ENCODE results near the gene ANKH. TPM values are rescaled to one million over a fixed set of nuclear protein-coding genes. Genes with fewer than 3 reads are reported as not detected.

The ANKH gene
- polyA plus RNA-seq, 1 donor from 2014 or later = 9.9 TPM

DNA sequence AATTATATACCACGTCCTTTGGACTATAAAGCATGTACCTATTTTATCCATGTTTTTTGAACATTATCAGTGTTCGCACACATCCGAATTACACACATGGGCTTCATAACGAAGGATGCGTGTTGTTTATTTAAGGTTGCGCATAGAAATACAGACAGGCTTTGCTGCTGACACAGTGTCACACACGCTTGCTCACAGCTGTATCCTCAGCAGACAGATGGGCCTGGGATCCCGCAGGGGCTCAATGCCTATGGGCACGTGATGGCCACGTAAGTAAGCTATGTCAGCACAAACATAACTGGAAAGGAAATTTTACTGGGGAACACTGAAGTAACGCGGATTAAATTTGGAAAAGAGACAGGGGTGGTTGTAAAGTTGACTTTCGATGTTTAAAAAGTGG, 130.4 kb downstream of the ANKH start:
- Histone ChIP-seq H3K36me3 (ENCODE audit: insufficient read depth, low read length) (peaks cover 14% of the 10 kb centered on the region), H3K27ac (ENCODE audit: low read length) (no peak overlapping the region), H3F3A (ENCODE audit: insufficient read depth, low read length, poor library complexity, severe bottlenecking) (no peaks in the 10 kb centered on the region), H3K9ac (ENCODE audit: low read length) (no peak overlapping the region), H3K4me2 (ENCODE audit: low read length) (no peak overlapping the region), H3K4me3 (ENCODE audit: low read length) (no peak overlapping the region), H3K9me3 (ENCODE audit: low read length) (no peaks in the 10 kb centered on the region), H3K27me3 (ENCODE audit: insufficient read depth, low read depth, low read length) (no peaks in the 10 kb centered on the region), H3K9me2 (ENCODE audit: insufficient read depth, low read length) (no peaks in the 10 kb centered on the region), H4K20me1 (ENCODE audit: insufficient read depth) (no peaks in the 10 kb centered on the region), H3K79me2 (replicated peaks; ENCODE audit: insufficient read depth, low read length) (no peaks in the 10 kb centered on the region), H2AFZ (ENCODE audit: low read depth, low read length) (no peak overlapping the region)
- no peak for TF ChIP-seq TAF1 (IDR thresholded peaks at IDR 0.05; ENCODE audit: low read depth)
- TF ChIP-seq, protein P1, sequence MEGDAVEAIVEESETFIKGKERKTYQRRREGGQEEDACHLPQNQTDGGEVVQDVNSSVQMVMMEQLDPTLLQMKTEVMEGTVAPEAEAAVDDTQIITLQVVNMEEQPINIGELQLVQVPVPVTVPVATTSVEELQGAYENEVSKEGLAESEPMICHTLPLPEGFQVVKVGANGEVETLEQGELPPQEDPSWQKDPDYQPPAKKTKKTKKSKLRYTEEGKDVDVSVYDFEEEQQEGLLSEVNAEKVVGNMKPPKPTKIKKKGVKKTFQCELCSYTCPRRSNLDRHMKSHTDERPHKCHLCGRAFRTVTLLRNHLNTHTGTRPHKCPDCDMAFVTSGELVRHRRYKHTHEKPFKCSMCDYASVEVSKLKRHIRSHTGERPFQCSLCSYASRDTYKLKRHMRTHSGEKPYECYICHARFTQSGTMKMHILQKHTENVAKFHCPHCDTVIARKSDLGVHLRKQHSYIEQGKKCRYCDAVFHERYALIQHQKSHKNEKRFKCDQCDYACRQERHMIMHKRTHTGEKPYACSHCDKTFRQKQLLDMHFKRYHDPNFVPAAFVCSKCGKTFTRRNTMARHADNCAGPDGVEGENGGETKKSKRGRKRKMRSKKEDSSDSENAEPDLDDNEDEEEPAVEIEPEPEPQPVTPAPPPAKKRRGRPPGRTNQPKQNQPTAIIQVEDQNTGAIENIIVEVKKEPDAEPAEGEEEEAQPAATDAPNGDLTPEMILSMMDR (IDR thresholded peaks at IDR 0.05; ENCODE audit: poor library complexity, severe bottlenecking) = no peak
- TF ChIP-seq, protein P2, sequence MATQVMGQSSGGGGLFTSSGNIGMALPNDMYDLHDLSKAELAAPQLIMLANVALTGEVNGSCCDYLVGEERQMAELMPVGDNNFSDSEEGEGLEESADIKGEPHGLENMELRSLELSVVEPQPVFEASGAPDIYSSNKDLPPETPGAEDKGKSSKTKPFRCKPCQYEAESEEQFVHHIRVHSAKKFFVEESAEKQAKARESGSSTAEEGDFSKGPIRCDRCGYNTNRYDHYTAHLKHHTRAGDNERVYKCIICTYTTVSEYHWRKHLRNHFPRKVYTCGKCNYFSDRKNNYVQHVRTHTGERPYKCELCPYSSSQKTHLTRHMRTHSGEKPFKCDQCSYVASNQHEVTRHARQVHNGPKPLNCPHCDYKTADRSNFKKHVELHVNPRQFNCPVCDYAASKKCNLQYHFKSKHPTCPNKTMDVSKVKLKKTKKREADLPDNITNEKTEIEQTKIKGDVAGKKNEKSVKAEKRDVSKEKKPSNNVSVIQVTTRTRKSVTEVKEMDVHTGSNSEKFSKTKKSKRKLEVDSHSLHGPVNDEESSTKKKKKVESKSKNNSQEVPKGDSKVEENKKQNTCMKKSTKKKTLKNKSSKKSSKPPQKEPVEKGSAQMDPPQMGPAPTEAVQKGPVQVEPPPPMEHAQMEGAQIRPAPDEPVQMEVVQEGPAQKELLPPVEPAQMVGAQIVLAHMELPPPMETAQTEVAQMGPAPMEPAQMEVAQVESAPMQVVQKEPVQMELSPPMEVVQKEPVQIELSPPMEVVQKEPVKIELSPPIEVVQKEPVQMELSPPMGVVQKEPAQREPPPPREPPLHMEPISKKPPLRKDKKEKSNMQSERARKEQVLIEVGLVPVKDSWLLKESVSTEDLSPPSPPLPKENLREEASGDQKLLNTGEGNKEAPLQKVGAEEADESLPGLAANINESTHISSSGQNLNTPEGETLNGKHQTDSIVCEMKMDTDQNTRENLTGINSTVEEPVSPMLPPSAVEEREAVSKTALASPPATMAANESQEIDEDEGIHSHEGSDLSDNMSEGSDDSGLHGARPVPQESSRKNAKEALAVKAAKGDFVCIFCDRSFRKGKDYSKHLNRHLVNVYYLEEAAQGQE (IDR thresholded peaks at IDR 0.05; ENCODE audit: borderline replicate concordance) = no peak
- no peak for TF ChIP-seq RAD21 (conservative IDR thresholded peaks at IDR 0.05)
- no peak for TF ChIP-seq SMC3 (conservative IDR thresholded peaks at IDR 0.05; ENCODE audit: poor library complexity)
- no peak for TF ChIP-seq EP300 (conservative IDR thresholded peaks at IDR 0.05; ENCODE audit: poor library complexity, severe bottlenecking)
- TF ChIP-seq POLR2AphosphoS5 (IDR thresholded peaks at IDR 0.05) = no peak
- no peak for TF ChIP-seq EZH2 (IDR thresholded peaks at IDR 0.05; ENCODE audit: borderline replicate concordance, insufficient read depth, low read length, poor library complexity, severe bottlenecking)
- no peak for TF ChIP-seq MXI1 (conservative IDR thresholded peaks at IDR 0.05; ENCODE audit: poor library complexity, severe bottlenecking)

DNA sequence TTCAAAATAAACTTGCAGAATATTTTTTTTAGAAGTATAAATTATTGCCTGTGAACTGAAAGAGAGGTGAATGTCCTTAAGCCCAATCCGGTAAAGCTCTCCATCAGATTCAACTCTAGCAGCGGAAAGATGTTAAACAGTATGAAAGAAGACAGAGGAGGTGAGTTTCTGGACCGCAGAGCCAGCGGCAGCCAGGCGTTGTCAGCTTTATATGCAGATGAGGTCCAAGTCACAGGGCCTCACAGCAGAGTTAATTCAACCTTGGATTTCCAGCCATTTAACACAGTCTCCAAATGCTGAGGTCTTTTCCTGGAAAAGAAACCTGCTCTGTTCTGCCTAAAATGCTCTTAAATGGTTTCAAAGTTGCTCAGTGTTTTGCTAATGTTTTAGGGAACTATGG, 131.6 kb downstream of the ANKH start:
- no peaks in the 10 kb centered on the region for H3K79me2 ChIP-seq (replicated peaks; ENCODE audit: insufficient read depth, low read length)
- TF ChIP-seq, protein P1 (IDR thresholded peaks at IDR 0.05; ENCODE audit: poor library complexity, severe bottlenecking) = no peak
- TF ChIP-seq MXI1 (conservative IDR thresholded peaks at IDR 0.05; ENCODE audit: poor library complexity, severe bottlenecking) = no peak
- TF ChIP-seq POLR2AphosphoS5 (IDR thresholded peaks at IDR 0.05) = no peak
- TF ChIP-seq TAF1 (IDR thresholded peaks at IDR 0.05; ENCODE audit: low read depth) = no peak
- TF ChIP-seq RAD21 (conservative IDR thresholded peaks at IDR 0.05) = no peak
- TF ChIP-seq EZH2 (IDR thresholded peaks at IDR 0.05; ENCODE audit: borderline replicate concordance, insufficient read depth, low read length, poor library complexity, severe bottlenecking) = no peak
- TF ChIP-seq EP300 (conservative IDR thresholded peaks at IDR 0.05; ENCODE audit: poor library complexity, severe bottlenecking) = no peak
- TF ChIP-seq, protein P2 (IDR thresholded peaks at IDR 0.05; ENCODE audit: borderline replicate concordance) = no peak
- H2AFZ ChIP-seq (ENCODE audit: low read depth, low read length) = no peak overlapping the region
- no peak overlapping the region for H3K4me3 ChIP-seq (ENCODE audit: low read length)
- no peak overlapping the region for H3K27ac ChIP-seq (ENCODE audit: low read length)
- H3F3A ChIP-seq (ENCODE audit: insufficient read depth, low read length, poor library complexity, severe bottlenecking) = no peaks in the 10 kb centered on the region
- no peaks in the 10 kb centered on the region for H4K20me1 ChIP-seq (ENCODE audit: insufficient read depth)
- no peak overlapping the region for H3K9ac ChIP-seq (ENCODE audit: low read length)
- H3K36me3 ChIP-seq (ENCODE audit: insufficient read depth, low read length) = peaks cover 14% of the 10 kb centered on the region
- no peak overlapping the region for H3K4me2 ChIP-seq (ENCODE audit: low read length)
- H3K9me3 ChIP-seq (ENCODE audit: low read length) = no peaks in the 10 kb centered on the region
- no peaks in the 10 kb centered on the region for H3K27me3 ChIP-seq (ENCODE audit: insufficient read depth, low read depth, low read length)
- H3K9me2 ChIP-seq (ENCODE audit: insufficient read depth, low read length) = no peaks in the 10 kb centered on the region

All from neural cell (in vitro differentiated cells).